Measurements from ENCODE around the gene CDC37L1. TPM values are rescaled to one million over a fixed set of nuclear protein-coding genes. Genes with fewer than 3 reads are reported as not detected.
A peak's percentile ranks its signal among the peaks of the same experiment; 100 is the strongest.
"Not testable (repeated sequence)": the region's sequence is repeated elsewhere in the genome, so short reads cannot be mapped to it uniquely, and the experiment has no call there.

The CDC37L1 gene
- total and polyA plus RNA-seq, 2 donors (not counting 1 experiment from before 2014, with no cell fraction given): 15.2 to 16.7 TPM

DNA sequence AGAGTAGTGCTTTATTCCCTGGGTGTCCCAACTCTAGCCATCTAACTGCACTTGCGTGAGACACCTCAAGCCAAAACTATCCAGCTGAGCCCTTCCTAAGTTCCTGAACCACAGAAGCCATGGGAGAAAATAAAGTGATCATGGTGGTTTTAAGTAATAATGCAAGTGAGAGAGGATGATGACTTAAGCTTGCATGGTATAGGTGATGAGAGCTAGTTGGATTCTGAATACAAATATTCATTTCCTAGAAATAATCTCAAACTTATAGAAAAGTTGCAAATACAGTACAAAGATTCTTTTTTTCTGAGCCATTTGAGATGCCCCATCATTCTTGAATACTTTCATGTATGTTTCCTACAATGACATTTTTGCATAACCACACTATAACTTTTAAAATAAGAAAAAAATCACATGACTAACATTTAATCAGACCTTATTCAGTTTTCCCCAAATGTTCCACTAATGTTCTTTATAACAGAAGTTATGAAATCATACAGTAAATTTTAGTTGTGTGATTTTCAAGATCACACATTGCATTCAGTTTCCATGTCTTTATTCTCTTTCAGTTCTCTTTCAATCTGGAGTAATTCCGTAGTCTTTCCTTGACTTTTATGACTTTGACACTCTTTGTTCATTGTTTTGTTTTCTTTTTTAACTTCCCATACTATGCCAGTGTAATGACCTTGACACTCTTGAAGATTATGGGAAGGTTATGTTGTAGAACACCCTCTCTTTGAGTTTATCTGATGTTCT lies 67.1 kb downstream of the CDC37L1 start:
- DNase-seq (ENCODE audit: low read depth in 2 of 2): no peak
- Histone ChIP-seq H3K4me2 (ENCODE audit: extremely low read depth, insufficient read depth, low read length) (no peak overlapping the region), H3K9ac (ENCODE audit: insufficient read depth, low read length) (no peak overlapping the region), H3K4me1 (ENCODE audit: control insufficient read depth, extremely low read depth, insufficient read depth, low read length) (no peaks in the 10 kb centered on the region), H4K20me1 (ENCODE audit: control insufficient read depth, extremely low read depth, insufficient read depth, low read length) (no peaks in the 10 kb centered on the region), H3K36me3 (ENCODE audit: control insufficient read depth, insufficient read depth, low read length) (no peaks in the 10 kb centered on the region), H3K4me3 (replicated peaks in 1 of 4; ENCODE audit: control extremely low read depth in 1 of 4, insufficient read depth in 1 of 4, low read depth in 3 of 4, low read length in 4 of 4) (no peak overlapping the region), H2AFZ (ENCODE audit: low read length) (no peak overlapping the region), H3K9me3 (ENCODE audit: control insufficient read depth, insufficient read depth, low read depth, low read length) (no peaks in the 10 kb centered on the region), H3K79me2 (ENCODE audit: control insufficient read depth, insufficient read depth, low read length) (no peaks in the 10 kb centered on the region), H3K27ac (ENCODE audit: insufficient read depth, low read length) (no peak overlapping the region), H3K27me3 (ENCODE audit: control insufficient read depth, insufficient read depth, low read length) (no peaks in the 10 kb centered on the region)
- TF ChIP-seq EZH2 (IDR thresholded peaks at IDR 0.05; ENCODE audit: low read length, missing control alignments) (no peak), CTCF (conservative IDR thresholded peaks at IDR 0.05 in 1 of 2, IDR thresholded peaks at IDR 0.05 in 1 of 2; ENCODE audit: low read depth in 1 of 2, low read length in 2 of 2) (no peak)

- Histone ChIP-seq H3K9ac (ENCODE audit: insufficient read depth, low read length) (no peak overlapping the region), H2AFZ (ENCODE audit: low read length) (no peak overlapping the region), H3K27ac (ENCODE audit: insufficient read depth, low read length) (no peak overlapping the region), H4K20me1 (ENCODE audit: control insufficient read depth, extremely low read depth, insufficient read depth, low read length) (no peaks in the 10 kb centered on the region), H3K4me3 (replicated peaks in 1 of 4; ENCODE audit: control extremely low read depth in 1 of 4, insufficient read depth in 1 of 4, low read depth in 3 of 4, low read length in 4 of 4) (no peak overlapping the region), H3K36me3 (ENCODE audit: control insufficient read depth, insufficient read depth, low read length) (no peaks in the 10 kb centered on the region), H3K4me1 (ENCODE audit: control insufficient read depth, extremely low read depth, insufficient read depth, low read length) (no peaks in the 10 kb centered on the region), H3K4me2 (ENCODE audit: extremely low read depth, insufficient read depth, low read length) (no peak overlapping the region), H3K27me3 (ENCODE audit: control insufficient read depth, insufficient read depth, low read length) (no peaks in the 10 kb centered on the region), H3K9me3 (ENCODE audit: control insufficient read depth, insufficient read depth, low read depth, low read length) (no peaks in the 10 kb centered on the region), H3K79me2 (ENCODE audit: control insufficient read depth, insufficient read depth, low read length) (no peaks in the 10 kb centered on the region)
- peak in 1 of 2 donors; percentile 26 for DNase-seq (ENCODE audit: low read depth in 2 of 2)
- TF ChIP-seq EZH2 (IDR thresholded peaks at IDR 0.05; ENCODE audit: low read length, missing control alignments): no peak
- TF ChIP-seq CTCF (conservative IDR thresholded peaks at IDR 0.05 in 1 of 2, IDR thresholded peaks at IDR 0.05 in 1 of 2; ENCODE audit: low read depth in 1 of 2, low read length in 2 of 2): no peak
Measured at GRCh38 chr9:4748612-4749011, 69.2 kb downstream of the CDC37L1 start.

DNA sequence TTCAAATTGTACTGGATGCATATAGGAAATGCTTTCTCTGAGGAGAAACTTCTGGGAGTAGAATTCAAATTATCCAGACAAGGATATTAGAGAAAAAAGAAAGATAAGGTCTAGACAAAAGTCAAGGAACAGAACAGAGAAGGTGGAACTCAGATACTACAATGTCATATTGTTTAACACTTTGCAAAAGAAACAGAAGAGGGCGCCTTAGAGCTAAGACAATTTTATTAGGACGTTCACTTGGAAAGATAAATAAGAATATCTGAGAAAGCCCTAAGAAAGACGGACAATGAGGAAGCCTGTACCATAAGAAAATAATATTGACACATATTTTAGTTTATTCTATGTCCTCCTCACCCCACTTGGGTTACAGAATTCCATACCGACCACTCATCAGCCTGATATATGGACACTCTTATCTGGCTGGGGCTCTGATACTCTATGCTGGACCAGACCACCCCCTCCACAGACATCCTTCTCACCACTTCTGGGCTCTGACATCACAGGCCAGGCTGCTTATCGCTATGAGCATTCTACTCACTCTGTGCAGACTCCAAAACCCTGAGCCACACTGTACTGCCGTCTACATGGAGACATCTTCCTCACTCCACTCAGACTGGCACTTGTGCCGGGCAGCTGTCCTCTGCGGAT lies 70.8 kb downstream of the CDC37L1 start:
- no peaks in the 10 kb centered on the region for H3K4me1 ChIP-seq (ENCODE audit: control insufficient read depth, extremely low read depth, insufficient read depth, low read length)
- H2AFZ ChIP-seq (ENCODE audit: low read length): no peak overlapping the region
- no peaks in the 10 kb centered on the region for H3K36me3 ChIP-seq (ENCODE audit: control insufficient read depth, insufficient read depth, low read length)
- no peaks in the 10 kb centered on the region for H4K20me1 ChIP-seq (ENCODE audit: control insufficient read depth, extremely low read depth, insufficient read depth, low read length)
- TF ChIP-seq EZH2 (IDR thresholded peaks at IDR 0.05; ENCODE audit: low read length, missing control alignments): no peak
- peak; percentile 33 to 63 for TF ChIP-seq CTCF (conservative IDR thresholded peaks at IDR 0.05 in 1 of 2, IDR thresholded peaks at IDR 0.05 in 1 of 2; ENCODE audit: low read depth in 1 of 2, low read length in 2 of 2)
- no peak overlapping the region for H3K27ac ChIP-seq (ENCODE audit: insufficient read depth, low read length)
- H3K79me2 ChIP-seq (ENCODE audit: control insufficient read depth, insufficient read depth, low read length): no peaks in the 10 kb centered on the region
- no peaks in the 10 kb centered on the region for H3K9me3 ChIP-seq (ENCODE audit: control insufficient read depth, insufficient read depth, low read depth, low read length)
- H3K4me3 ChIP-seq (replicated peaks in 1 of 4; ENCODE audit: control extremely low read depth in 1 of 4, insufficient read depth in 1 of 4, low read depth in 3 of 4, low read length in 4 of 4): no peak overlapping the region
- DNase-seq (ENCODE audit: low read depth in 2 of 2): peak; percentile 46 to 57
- H3K9ac ChIP-seq (ENCODE audit: insufficient read depth, low read length): no peak overlapping the region
- no peak overlapping the region for H3K4me2 ChIP-seq (ENCODE audit: extremely low read depth, insufficient read depth, low read length)
- no peaks in the 10 kb centered on the region for H3K27me3 ChIP-seq (ENCODE audit: control insufficient read depth, insufficient read depth, low read length)

DNA sequence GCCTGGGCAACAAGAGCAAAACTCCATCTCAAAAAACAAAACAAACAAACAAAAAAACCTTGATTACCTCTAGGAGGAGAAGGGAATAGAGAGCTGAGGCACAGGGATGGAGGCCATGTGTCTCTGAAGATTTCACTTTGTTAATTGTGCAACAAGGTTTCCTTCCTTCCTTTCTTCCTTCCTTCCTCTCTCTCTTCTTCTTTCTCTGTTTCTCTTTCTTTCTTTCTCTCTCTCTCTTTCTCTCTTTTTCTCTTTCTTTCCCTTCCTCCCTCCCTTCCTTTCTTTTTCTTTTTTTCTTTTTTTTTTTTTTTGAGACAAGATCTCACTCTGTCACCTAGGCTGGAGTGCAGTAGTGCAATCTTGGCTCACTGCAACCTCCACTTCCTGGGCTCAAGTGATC lies 75.2 kb downstream of the CDC37L1 start:
- not testable (repeated sequence) for H3K27ac ChIP-seq (ENCODE audit: insufficient read depth, low read length); H3K4me2 ChIP-seq (ENCODE audit: extremely low read depth, insufficient read depth, low read length); H4K20me1 ChIP-seq (ENCODE audit: control insufficient read depth, extremely low read depth, insufficient read depth, low read length); H3K27me3 ChIP-seq (ENCODE audit: control insufficient read depth, insufficient read depth, low read length); H2AFZ ChIP-seq (ENCODE audit: low read length); H3K4me1 ChIP-seq (ENCODE audit: control insufficient read depth, extremely low read depth, insufficient read depth, low read length); H3K4me3 ChIP-seq (replicated peaks in 1 of 4; ENCODE audit: control extremely low read depth in 1 of 4, insufficient read depth in 1 of 4, low read depth in 3 of 4, low read length in 4 of 4); DNase-seq (ENCODE audit: low read depth in 2 of 2); H3K36me3 ChIP-seq (ENCODE audit: control insufficient read depth, insufficient read depth, low read length); H3K79me2 ChIP-seq (ENCODE audit: control insufficient read depth, insufficient read depth, low read length); H3K9me3 ChIP-seq (ENCODE audit: control insufficient read depth, insufficient read depth, low read depth, low read length); H3K9ac ChIP-seq (ENCODE audit: insufficient read depth, low read length)
